ENCODE results near the gene INSR. TPM values are rescaled to one million over a fixed set of nuclear protein-coding genes. Genes with fewer than 3 reads are reported as not detected.

Gene INSR
- total and polyA plus RNA-seq, 10 of the 15 experiments (the other 5 are each of a cell fraction or from before 2014, with no cell fraction given): 4.2 to 34.9 (median 13.6) TPM

DNA sequence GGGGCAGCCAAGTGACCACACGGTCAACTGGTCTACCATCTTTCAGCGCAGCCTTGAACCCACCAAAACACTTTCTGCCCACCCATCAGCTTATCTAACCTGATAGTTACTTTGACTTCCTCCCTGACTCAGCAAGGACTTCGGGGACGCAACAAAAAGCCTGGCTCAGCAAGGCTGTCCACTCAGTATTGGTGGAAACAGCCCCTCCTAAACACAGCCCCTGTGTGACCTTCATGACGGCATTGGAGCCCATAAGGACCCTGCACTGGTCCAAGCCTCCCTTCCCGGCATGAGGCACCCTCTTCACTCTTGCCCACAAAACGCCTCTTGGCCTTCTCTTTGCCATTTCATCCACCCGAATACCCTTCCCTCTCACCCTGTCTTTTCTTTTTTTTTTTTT is 39.1 kb downstream of the INSR start:
- BruUV-seq (replicated peaks): TSS peak; percentile 42

DNA sequence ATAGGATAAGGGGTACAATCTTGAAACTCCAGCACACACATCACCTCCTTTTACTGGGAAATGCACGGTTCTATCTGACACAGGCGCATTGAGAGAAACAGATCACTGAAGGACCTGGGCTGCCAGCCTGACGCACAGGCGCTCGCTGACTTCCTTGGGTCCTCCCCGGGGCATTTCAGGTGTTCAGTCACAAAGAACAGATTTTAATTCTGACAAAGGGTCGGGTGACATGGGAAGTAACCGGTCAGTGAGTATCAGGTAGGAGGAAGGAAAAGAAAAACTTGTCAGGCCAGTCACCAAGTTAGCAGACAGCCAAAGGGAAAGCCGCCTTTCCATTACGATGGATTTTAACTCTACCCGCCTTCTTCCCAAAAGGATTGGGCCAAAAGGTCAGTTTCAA is 39.6 kb downstream of the INSR start:
- Histone ChIP-seq H4K20me1 (ENCODE audit: control insufficient read depth, insufficient read depth) (no peaks in the 10 kb centered on the region), H3K9ac (ENCODE audit: control insufficient read depth, insufficient read depth, low read length) (no peak overlapping the region), H3K4me1 (ENCODE audit: control insufficient read depth, insufficient read depth, low read length) (no peaks in the 10 kb centered on the region), H3K27ac (ENCODE audit: control insufficient read depth, insufficient read depth) (no peak overlapping the region), H3K9me3 (replicated peaks; ENCODE audit: control insufficient read depth, insufficient read depth, low read length) (no peaks in the 10 kb centered on the region; the same call in 2 of the 3 replicates), H2AFZ (ENCODE audit: control insufficient read depth, low read depth, low read length) (no peak overlapping the region), H3K4me2 (ENCODE audit: control insufficient read depth, insufficient read depth) (no peak overlapping the region), H3K36me3 (ENCODE audit: control insufficient read depth in 2 of 2, insufficient read depth in 2 of 2, low read length in 1 of 2) (no peaks in the 10 kb centered on the region; a peak in 2 of 4 replicates), H3K27me3 (replicated peaks in 1 of 2; ENCODE audit: control insufficient read depth in 2 of 2, insufficient read depth in 2 of 2, low read length in 1 of 2) (no peaks in the 10 kb centered on the region), H3K79me2 (ENCODE audit: control insufficient read depth, insufficient read depth, low read length) (peaks cover 27% of the 10 kb centered on the region), H3K4me3 (no peak overlapping the region)
- ChIA-PET POLR2A (no interaction called here), RAD21 (ENCODE audit: unreplicated experiment) (no interaction called here), CTCF (no interaction called here), SMC1A (ENCODE audit: uncharacterized antibody, unreplicated experiment) (interaction anchor here (0.7 to 2.1 kb wide), 2 partner anchors 9 to 30 kb away, joined by 3 to 5 read pairs; no protein-coding TSS in a partner anchor)
- FAIRE-seq: no peak
- in situ Hi-C loops (cut with MboI): no loop called here
- no peak for TF ChIP-seq HDGF (IDR thresholded peaks at IDR 0.05)
- no peak for TF ChIP-seq TARDBP (IDR thresholded peaks at IDR 0.05; ENCODE audit: borderline replicate concordance)
- TF ChIP-seq, protein P1, sequence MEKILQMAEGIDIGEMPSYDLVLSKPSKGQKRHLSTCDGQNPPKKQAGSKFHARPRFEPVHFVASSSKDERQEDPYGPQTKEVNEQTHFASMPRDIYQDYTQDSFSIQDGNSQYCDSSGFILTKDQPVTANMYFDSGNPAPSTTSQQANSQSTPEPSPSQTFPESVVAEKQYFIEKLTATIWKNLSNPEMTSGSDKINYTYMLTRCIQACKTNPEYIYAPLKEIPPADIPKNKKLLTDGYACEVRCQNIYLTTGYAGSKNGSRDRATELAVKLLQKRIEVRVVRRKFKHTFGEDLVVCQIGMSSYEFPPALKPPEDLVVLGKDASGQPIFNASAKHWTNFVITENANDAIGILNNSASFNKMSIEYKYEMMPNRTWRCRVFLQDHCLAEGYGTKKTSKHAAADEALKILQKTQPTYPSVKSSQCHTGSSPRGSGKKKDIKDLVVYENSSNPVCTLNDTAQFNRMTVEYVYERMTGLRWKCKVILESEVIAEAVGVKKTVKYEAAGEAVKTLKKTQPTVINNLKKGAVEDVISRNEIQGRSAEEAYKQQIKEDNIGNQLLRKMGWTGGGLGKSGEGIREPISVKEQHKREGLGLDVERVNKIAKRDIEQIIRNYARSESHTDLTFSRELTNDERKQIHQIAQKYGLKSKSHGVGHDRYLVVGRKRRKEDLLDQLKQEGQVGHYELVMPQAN (conservative IDR thresholded peaks at IDR 0.05): no peak
- no peak for TF ChIP-seq IKZF2 (IDR thresholded peaks at IDR 0.05)
- TF ChIP-seq, protein P2, sequence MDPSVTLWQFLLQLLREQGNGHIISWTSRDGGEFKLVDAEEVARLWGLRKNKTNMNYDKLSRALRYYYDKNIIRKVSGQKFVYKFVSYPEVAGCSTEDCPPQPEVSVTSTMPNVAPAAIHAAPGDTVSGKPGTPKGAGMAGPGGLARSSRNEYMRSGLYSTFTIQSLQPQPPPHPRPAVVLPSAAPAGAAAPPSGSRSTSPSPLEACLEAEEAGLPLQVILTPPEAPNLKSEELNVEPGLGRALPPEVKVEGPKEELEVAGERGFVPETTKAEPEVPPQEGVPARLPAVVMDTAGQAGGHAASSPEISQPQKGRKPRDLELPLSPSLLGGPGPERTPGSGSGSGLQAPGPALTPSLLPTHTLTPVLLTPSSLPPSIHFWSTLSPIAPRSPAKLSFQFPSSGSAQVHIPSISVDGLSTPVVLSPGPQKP (IDR thresholded peaks at IDR 0.05; ENCODE audit: low read depth, low read length): no peak
- 78% methylated on average over 11 of the region's 11 CpGs for WGBS (ENCODE audit: insufficient coverage, insufficient replicate concordance, low lambda C conversion rate, missing lambda C conversion rate)
- intact Hi-C loops (cut with micrococcal nuclease; ENCODE audit: unreplicated experiment): no loop called here
- ATAC-seq: no peak
- no peak for DNase-seq (ENCODE audit: low read depth, low spot score)
- no TSS peak for BruUV-seq (replicated peaks)

More for the DNA sequence above, 39.1 kb downstream of the INSR start:
- Histone ChIP-seq H3K27me3 (replicated peaks in 1 of 2; ENCODE audit: control insufficient read depth in 2 of 2, insufficient read depth in 2 of 2, low read length in 1 of 2) (no peaks in the 10 kb centered on the region), H3K4me2 (ENCODE audit: control insufficient read depth, insufficient read depth) (no peak overlapping the region), H3K27ac (ENCODE audit: control insufficient read depth, insufficient read depth) (no peak overlapping the region), H3K36me3 (ENCODE audit: control insufficient read depth in 2 of 2, insufficient read depth in 2 of 2, low read length in 1 of 2) (no peaks in the 10 kb centered on the region; a peak in 2 of 4 replicates), H3K4me3 (no peak overlapping the region), H2AFZ (ENCODE audit: control insufficient read depth, low read depth, low read length) (no peak overlapping the region), H3K4me1 (ENCODE audit: control insufficient read depth, insufficient read depth, low read length) (no peaks in the 10 kb centered on the region), H3K9ac (ENCODE audit: control insufficient read depth, insufficient read depth, low read length) (no peak overlapping the region), H3K79me2 (ENCODE audit: control insufficient read depth, insufficient read depth, low read length) (peaks cover 27% of the 10 kb centered on the region), H4K20me1 (ENCODE audit: control insufficient read depth, insufficient read depth) (no peaks in the 10 kb centered on the region; the same call in 1 of the 2 replicates), H3K9me3 (replicated peaks; ENCODE audit: control insufficient read depth, insufficient read depth, low read length) (no peaks in the 10 kb centered on the region; the same call in 2 of the 3 replicates)
- POLR2A ChIA-PET: no interaction called here
- intact Hi-C loops (cut with micrococcal nuclease; ENCODE audit: unreplicated experiment) (no loop called here), in situ Hi-C loops (cut with MboI) (no loop called here)
- TF ChIP-seq BRCA1 (IDR thresholded peaks at IDR 0.05; ENCODE audit: low read depth, low read length) (no peak), HDGF (IDR thresholded peaks at IDR 0.05) (no peak), NFIC (IDR thresholded peaks at IDR 0.05; ENCODE audit: low read depth, low read length) (no peak), POLR2A (IDR thresholded peaks at IDR 0.05; ENCODE audit: low read depth, low read length) (no peak)
- TF ChIP-seq, protein P3, sequence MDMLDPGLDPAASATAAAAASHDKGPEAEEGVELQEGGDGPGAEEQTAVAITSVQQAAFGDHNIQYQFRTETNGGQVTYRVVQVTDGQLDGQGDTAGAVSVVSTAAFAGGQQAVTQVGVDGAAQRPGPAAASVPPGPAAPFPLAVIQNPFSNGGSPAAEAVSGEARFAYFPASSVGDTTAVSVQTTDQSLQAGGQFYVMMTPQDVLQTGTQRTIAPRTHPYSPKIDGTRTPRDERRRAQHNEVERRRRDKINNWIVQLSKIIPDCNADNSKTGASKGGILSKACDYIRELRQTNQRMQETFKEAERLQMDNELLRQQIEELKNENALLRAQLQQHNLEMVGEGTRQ (IDR thresholded peaks at IDR 0.05; ENCODE audit: borderline replicate concordance, low read depth, low read length): no peak
- no peak for FAIRE-seq
- no peak for DNase-seq (ENCODE audit: low read depth, low spot score)
- SMC1A ChIA-PET (ENCODE audit: uncharacterized antibody, unreplicated experiment): interaction anchor here (2.1 kb wide), 1 partner anchor 9 kb away, joined by 5 read pairs; no protein-coding TSS in a partner anchor
- WGBS (ENCODE audit: insufficient coverage, insufficient replicate concordance, low lambda C conversion rate, missing lambda C conversion rate): 96% methylated on average over 8 of the region's 8 CpGs
- RAD21 ChIA-PET (ENCODE audit: unreplicated experiment): interaction anchor here (0.6 kb wide), 1 partner anchor 18 kb away, joined by 4 read pairs; no protein-coding TSS in a partner anchor
- ATAC-seq: no peak
- CTCF ChIA-PET: no interaction called here

Data from GM12878 (cell line).